Astrocyte (in vitro differentiated cells and primary cell): ENCODE results near the gene PACSIN1. TPM values are rescaled to one million over a fixed set of nuclear protein-coding genes. Genes with fewer than 3 reads are reported as not detected.
A peak's percentile ranks its signal among the peaks of the same experiment; 100 is the strongest.

Experiments used
- DNase-seq: peaks from one replicate; pipeline ENCODE4 v3.0.0-alpha.2; 2010; ENCODE audit warnings: low read depth
- FAIRE-seq: peaks from 2 replicates; lab custom pipeline; 2011; peaks lifted over from hg19 to GRCh38; lab: Jason Lieb, UNC
- H2AFZ ChIP-seq: 2 replicates; pipeline ENCODE4 v1.6.0; 2012; ENCODE audit warnings: low read depth, low read length, inconsistent platforms
- H3K27ac ChIP-seq: 2 replicates; pipeline ENCODE4 v1.5.1; 2011; ENCODE audit warnings: low read depth, low read length, inconsistent platforms
- H3K27me3 ChIP-seq: 2 replicates; pipeline ENCODE4 v1.6.0; 2011; ENCODE audit warnings: low read length, inconsistent platforms; ENCODE audit not compliant: insufficient read depth
- H3K36me3 ChIP-seq: 2 replicates; pipeline ENCODE4 v1.5.1; 2011; ENCODE audit warnings: low read length, inconsistent platforms; ENCODE audit not compliant: insufficient read depth
- H3K4me1 ChIP-seq: 2 replicates; pipeline ENCODE4 v1.5.1; 2011; ENCODE audit warnings: low read length, inconsistent platforms; ENCODE audit not compliant: insufficient read depth
- H3K4me2 ChIP-seq: 2 replicates; pipeline ENCODE4 v1.6.0; 2012; ENCODE audit warnings: low read length, inconsistent platforms
- H3K4me3 ChIP-seq: 2 replicates; pipeline ENCODE4 v1.5.1; 2011; ENCODE audit warnings: low read depth, mild to moderate bottlenecking, low read length, inconsistent platforms; ENCODE audit not compliant: insufficient read depth
- H3K79me2 ChIP-seq: 2 replicates; pipeline ENCODE4 v1.6.0; 2012; ENCODE audit warnings: mild to moderate bottlenecking, low read length, inconsistent platforms; ENCODE audit not compliant: insufficient read depth
- H3K9ac ChIP-seq: 2 replicates; pipeline ENCODE4 v1.6.0; 2012; ENCODE audit warnings: mild to moderate bottlenecking, low read length, inconsistent platforms
- H3K9me3 ChIP-seq: 2 replicates; pipeline ENCODE4 v1.5.1; 2012; ENCODE audit warnings: low read depth, mild to moderate bottlenecking, low read length, inconsistent platforms; ENCODE audit not compliant: insufficient read depth
- H4K20me1 ChIP-seq: 2 replicates; pipeline ENCODE4 v1.6.0; 2012; ENCODE audit warnings: low read length, inconsistent platforms; ENCODE audit not compliant: insufficient read depth
- H3K27ac Mint-ChIP-seq: one replicate; pipeline ENCODE4 v1.8.0; 2021; ENCODE audit warnings: mild to moderate bottlenecking, mixed read lengths; ENCODE audit not compliant: unreplicated experiment
- H3K27me3 Mint-ChIP-seq: one replicate; pipeline ENCODE4 v1.8.0; 2021; ENCODE audit warnings: low read depth, mixed read lengths; ENCODE audit not compliant: unreplicated experiment
- H3K36me3 Mint-ChIP-seq: one replicate; pipeline ENCODE4 v1.8.0; 2021; ENCODE audit warnings: low read depth, mixed read lengths; ENCODE audit not compliant: unreplicated experiment
- H3K4me1 Mint-ChIP-seq: one replicate; pipeline ENCODE4 v1.8.0; 2021; ENCODE audit warnings: low read depth, mixed read lengths; ENCODE audit not compliant: unreplicated experiment
- H3K4me3 Mint-ChIP-seq: one replicate; pipeline ENCODE4 v1.8.0; 2021; ENCODE audit warnings: mild to moderate bottlenecking, moderate library complexity, mixed read lengths; ENCODE audit not compliant: unreplicated experiment
- H3K9me3 Mint-ChIP-seq: one replicate; pipeline ENCODE4 v1.8.0; 2021; ENCODE audit warnings: mild to moderate bottlenecking, mixed read lengths; ENCODE audit not compliant: unreplicated experiment
- CTCF ChIP-seq: IDR thresholded peaks from 2 replicates; pipeline ENCODE4 v1.5.1; 2011; ENCODE audit warnings: low read depth, mild to moderate bottlenecking, inconsistent platforms, low read length, moderate library complexity; ENCODE audit not compliant: insufficient read depth
- EZH2 ChIP-seq: IDR thresholded peaks from 2 replicates; pipeline ENCODE4 v1.6.1; 2012; ENCODE audit warnings: mild to moderate bottlenecking, low read length, inconsistent platforms; ENCODE audit not compliant: insufficient read depth
- total RNA-seq: library from RNA; stranded (reverse); gene quantifications from 2 replicates; pipeline ENCODE4 v1.2.1, GENCODE V29; 2021

The PACSIN1 gene
- total RNA-seq, 1 donor from 2014 or later = 0.32 TPM

GRCh38 chr6:34466242-34467185 is 638 bp downstream of the PACSIN1 start:
- peaks cover 41% of the 10 kb centered on the region for H3K27me3 Mint-ChIP-seq
- H4K20me1 ChIP-seq = no peaks in the 10 kb centered on the region
- H2AFZ ChIP-seq = peak overlapping the region; percentile 41
- peaks cover 5% of the 10 kb centered on the region for H3K4me1 ChIP-seq
- FAIRE-seq = no peak
- H3K27ac Mint-ChIP-seq = no peak overlapping the region
- H3K36me3 Mint-ChIP-seq = no peaks in the 10 kb centered on the region
- H3K4me1 Mint-ChIP-seq = peaks cover 3% of the 10 kb centered on the region
- H3K9ac ChIP-seq = no peak overlapping the region
- no peaks in the 10 kb centered on the region for H3K9me3 ChIP-seq
- peaks cover 10% of the 10 kb centered on the region for H3K27me3 ChIP-seq
- H3K9me3 Mint-ChIP-seq = no peaks in the 10 kb centered on the region
- TF ChIP-seq CTCF = no peak
- TF ChIP-seq EZH2 = no peak
- H3K27ac ChIP-seq = no peak overlapping the region
- no peaks in the 10 kb centered on the region for H3K36me3 ChIP-seq
- peak overlapping the region; percentile 79 for H3K4me2 ChIP-seq
- no peak for DNase-seq
- no peaks in the 10 kb centered on the region for H3K79me2 ChIP-seq
- H3K4me3 ChIP-seq = peak overlapping the region; percentile 28
- peak overlapping the region; percentile 54 for H3K4me3 Mint-ChIP-seq

- no peak for DNase-seq
- peaks cover 38% of the 10 kb centered on the region for H3K27me3 Mint-ChIP-seq
- no peaks in the 10 kb centered on the region for H3K4me1 Mint-ChIP-seq
Measured at GRCh38 chr6:34468378-34468892, 2.6 kb downstream of the PACSIN1 start.

More at GRCh38 chr6:34468378-34468892, 2.6 kb downstream of the PACSIN1 start:
- Mint-ChIP-seq H3K36me3 (no peaks in the 10 kb centered on the region), H3K9me3 (peaks cover 3% of the 10 kb centered on the region), H3K4me3 (no peak overlapping the region), H3K27ac (no peak overlapping the region)
- no peak overlapping the region for H3K9ac ChIP-seq
- H3K9me3 ChIP-seq = no peaks in the 10 kb centered on the region
- no peak overlapping the region for H3K4me2 ChIP-seq
- no peaks in the 10 kb centered on the region for H3K36me3 ChIP-seq
- H3K27me3 ChIP-seq = peaks cover 10% of the 10 kb centered on the region
- no peak for FAIRE-seq
- H4K20me1 ChIP-seq = no peaks in the 10 kb centered on the region
- H3K4me1 ChIP-seq = peaks cover 5% of the 10 kb centered on the region
- H3K27ac ChIP-seq = no peak overlapping the region
- no peaks in the 10 kb centered on the region for H3K79me2 ChIP-seq
- H2AFZ ChIP-seq = no peak overlapping the region
- no peak overlapping the region for H3K4me3 ChIP-seq
- TF ChIP-seq CTCF (no peak), EZH2 (no peak)
